ENCODE data around the gene SUCNR1.

Gene SUCNR1

DNA sequence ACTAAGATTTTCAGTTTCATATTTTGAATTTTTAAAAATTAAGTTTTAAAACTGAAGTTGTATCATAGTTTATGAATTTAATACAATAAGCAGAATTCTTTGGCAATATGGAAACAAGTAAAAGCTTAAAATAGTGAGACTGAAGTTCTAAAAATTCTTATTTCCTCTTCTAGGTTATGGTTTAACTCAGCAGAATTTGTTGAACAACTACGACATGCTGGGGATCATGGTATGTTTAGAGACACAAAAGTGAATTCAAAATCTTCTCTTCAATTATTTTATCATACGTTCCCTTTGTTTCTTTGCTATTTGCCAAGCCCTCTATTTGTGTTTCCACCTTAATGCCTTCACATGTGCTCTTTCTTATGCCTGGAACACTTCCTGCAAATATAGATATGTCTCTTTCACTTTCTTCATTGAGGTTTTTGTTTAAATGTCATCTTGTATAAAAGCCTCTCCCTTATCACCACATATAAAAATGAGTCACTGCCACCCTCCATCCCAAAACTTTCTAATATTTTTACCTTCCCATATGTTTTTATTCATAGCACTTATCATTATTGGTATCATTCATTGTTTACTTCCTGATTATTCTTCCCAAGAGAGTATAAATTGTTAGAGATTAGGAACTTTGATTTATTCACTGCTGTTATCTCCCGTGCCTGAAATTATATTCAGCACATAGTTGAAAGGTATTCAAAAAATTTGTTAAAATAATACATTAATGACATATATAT, 6.4 kb downstream of the SUCNR1 start:
- TF ChIP-seq, protein P1, sequence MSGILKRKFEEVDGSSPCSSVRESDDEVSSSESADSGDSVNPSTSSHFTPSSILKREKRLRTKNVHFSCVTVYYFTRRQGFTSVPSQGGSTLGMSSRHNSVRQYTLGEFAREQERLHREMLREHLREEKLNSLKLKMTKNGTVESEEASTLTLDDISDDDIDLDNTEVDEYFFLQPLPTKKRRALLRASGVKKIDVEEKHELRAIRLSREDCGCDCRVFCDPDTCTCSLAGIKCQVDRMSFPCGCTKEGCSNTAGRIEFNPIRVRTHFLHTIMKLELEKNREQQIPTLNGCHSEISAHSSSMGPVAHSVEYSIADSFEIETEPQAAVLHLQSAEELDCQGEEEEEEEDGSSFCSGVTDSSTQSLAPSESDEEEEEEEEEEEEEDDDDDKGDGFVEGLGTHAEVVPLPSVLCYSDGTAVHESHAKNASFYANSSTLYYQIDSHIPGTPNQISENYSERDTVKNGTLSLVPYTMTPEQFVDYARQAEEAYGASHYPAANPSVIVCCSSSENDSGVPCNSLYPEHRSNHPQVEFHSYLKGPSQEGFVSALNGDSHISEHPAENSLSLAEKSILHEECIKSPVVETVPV (CRISPR knock-in tag; IDR thresholded peaks at IDR 0.05): no peak
- TF ChIP-seq, protein P2, sequence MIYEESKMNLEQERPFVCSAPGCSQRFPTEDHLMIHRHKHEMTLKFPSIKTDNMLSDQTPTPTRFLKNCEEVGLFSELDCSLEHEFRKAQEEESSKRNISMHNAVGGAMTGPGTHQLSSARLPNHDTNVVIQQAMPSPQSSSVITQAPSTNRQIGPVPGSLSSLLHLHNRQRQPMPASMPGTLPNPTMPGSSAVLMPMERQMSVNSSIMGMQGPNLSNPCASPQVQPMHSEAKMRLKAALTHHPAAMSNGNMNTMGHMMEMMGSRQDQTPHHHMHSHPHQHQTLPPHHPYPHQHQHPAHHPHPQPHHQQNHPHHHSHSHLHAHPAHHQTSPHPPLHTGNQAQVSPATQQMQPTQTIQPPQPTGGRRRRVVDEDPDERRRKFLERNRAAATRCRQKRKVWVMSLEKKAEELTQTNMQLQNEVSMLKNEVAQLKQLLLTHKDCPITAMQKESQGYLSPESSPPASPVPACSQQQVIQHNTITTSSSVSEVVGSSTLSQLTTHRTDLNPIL (CRISPR knock-in tag; IDR thresholded peaks at IDR 0.05; ENCODE audit: low read depth): no peak
- TF ChIP-seq TCF4 (CRISPR knock-in tag; IDR thresholded peaks at IDR 0.05; ENCODE audit: borderline replicate concordance): no peak
- no peak for TF ChIP-seq ZNF8 (CRISPR knock-in tag; IDR thresholded peaks at IDR 0.05)
- TF ChIP-seq BACH2 (CRISPR knock-in tag; IDR thresholded peaks at IDR 0.05; ENCODE audit: borderline replicate concordance): no peak
- TF ChIP-seq TOX (CRISPR knock-in tag; IDR thresholded peaks at IDR 0.05; ENCODE audit: borderline replicate concordance): no peak
- TF ChIP-seq CSDC2 (CRISPR knock-in tag; IDR thresholded peaks at IDR 0.05): no peak
- no peak for TF ChIP-seq GLIS3 (CRISPR knock-in tag; IDR thresholded peaks at IDR 0.05)
- no peak for TF ChIP-seq ZNF70 (CRISPR knock-in tag; IDR thresholded peaks at IDR 0.05)
- no peak for TF ChIP-seq OSR1 (CRISPR knock-in tag; IDR thresholded peaks at IDR 0.05)
- TF ChIP-seq ZNF565 (CRISPR knock-in tag; conservative IDR thresholded peaks at IDR 0.05; ENCODE audit: low read depth): no peak
- TF ChIP-seq ISL1 (CRISPR knock-in tag; IDR thresholded peaks at IDR 0.05): no peak
- no peak for TF ChIP-seq ZFP30 (CRISPR knock-in tag; IDR thresholded peaks at IDR 0.05)
- TF ChIP-seq ARNTL (CRISPR knock-in tag; IDR thresholded peaks at IDR 0.05; ENCODE audit: borderline replicate concordance, low read depth): no peak
- TF ChIP-seq ESRRG (CRISPR knock-in tag; IDR thresholded peaks at IDR 0.05): no peak
- peak; percentile 45 for ATAC-seq

DNA sequence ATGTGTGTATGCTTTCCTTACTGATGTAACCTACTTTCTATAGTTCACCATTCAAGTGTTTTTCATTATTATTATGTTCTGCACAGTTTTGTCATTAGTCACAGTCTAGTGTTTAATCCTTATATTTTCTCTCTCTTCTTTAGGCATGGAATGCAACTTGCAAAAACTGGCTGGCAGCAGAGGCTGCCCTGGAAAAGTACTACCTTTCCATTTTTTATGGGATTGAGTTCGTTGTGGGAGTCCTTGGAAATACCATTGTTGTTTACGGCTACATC, 6.9 kb downstream of the SUCNR1 start:
- TF ChIP-seq PPARA (CRISPR knock-in tag; IDR thresholded peaks at IDR 0.05; ENCODE audit: borderline replicate concordance): no peak
- no peak for TF ChIP-seq ZNF565 (CRISPR knock-in tag; conservative IDR thresholded peaks at IDR 0.05; ENCODE audit: low read depth)
- no peak for TF ChIP-seq RARB (CRISPR knock-in tag; IDR thresholded peaks at IDR 0.05)
- no peak for TF ChIP-seq ZFP30 (CRISPR knock-in tag; IDR thresholded peaks at IDR 0.05)
- TF ChIP-seq ZNF70 (CRISPR knock-in tag; IDR thresholded peaks at IDR 0.05): no peak
- no peak for TF ChIP-seq ZC3H10 (CRISPR knock-in tag; IDR thresholded peaks at IDR 0.05)
- no peak for TF ChIP-seq BACH2 (CRISPR knock-in tag; IDR thresholded peaks at IDR 0.05; ENCODE audit: borderline replicate concordance)
- TF ChIP-seq, protein P3, sequence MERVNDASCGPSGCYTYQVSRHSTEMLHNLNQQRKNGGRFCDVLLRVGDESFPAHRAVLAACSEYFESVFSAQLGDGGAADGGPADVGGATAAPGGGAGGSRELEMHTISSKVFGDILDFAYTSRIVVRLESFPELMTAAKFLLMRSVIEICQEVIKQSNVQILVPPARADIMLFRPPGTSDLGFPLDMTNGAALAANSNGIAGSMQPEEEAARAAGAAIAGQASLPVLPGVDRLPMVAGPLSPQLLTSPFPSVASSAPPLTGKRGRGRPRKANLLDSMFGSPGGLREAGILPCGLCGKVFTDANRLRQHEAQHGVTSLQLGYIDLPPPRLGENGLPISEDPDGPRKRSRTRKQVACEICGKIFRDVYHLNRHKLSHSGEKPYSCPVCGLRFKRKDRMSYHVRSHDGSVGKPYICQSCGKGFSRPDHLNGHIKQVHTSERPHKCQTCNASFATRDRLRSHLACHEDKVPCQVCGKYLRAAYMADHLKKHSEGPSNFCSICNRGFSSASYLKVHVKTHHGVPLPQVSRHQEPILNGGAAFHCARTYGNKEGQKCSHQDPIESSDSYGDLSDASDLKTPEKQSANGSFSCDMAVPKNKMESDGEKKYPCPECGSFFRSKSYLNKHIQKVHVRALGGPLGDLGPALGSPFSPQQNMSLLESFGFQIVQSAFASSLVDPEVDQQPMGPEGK (CRISPR knock-in tag; IDR thresholded peaks at IDR 0.05; ENCODE audit: borderline replicate concordance): no peak
- no peak for TF ChIP-seq ARNTL (CRISPR knock-in tag; IDR thresholded peaks at IDR 0.05; ENCODE audit: borderline replicate concordance, low read depth)
- TF ChIP-seq, protein P1 (CRISPR knock-in tag; IDR thresholded peaks at IDR 0.05): no peak
- TF ChIP-seq CSDC2 (CRISPR knock-in tag; IDR thresholded peaks at IDR 0.05): no peak
- TF ChIP-seq ESRRG (CRISPR knock-in tag; IDR thresholded peaks at IDR 0.05): no peak
- no peak for TF ChIP-seq ZFP3 (CRISPR knock-in tag; IDR thresholded peaks at IDR 0.05)
- TF ChIP-seq ZNF8 (CRISPR knock-in tag; IDR thresholded peaks at IDR 0.05): no peak
- no peak for TF ChIP-seq TCF4 (CRISPR knock-in tag; IDR thresholded peaks at IDR 0.05; ENCODE audit: borderline replicate concordance)
- no peak for TF ChIP-seq OSR1 (CRISPR knock-in tag; IDR thresholded peaks at IDR 0.05)
- TF ChIP-seq TOX (CRISPR knock-in tag; IDR thresholded peaks at IDR 0.05; ENCODE audit: borderline replicate concordance): no peak
- TF ChIP-seq, protein P4, sequence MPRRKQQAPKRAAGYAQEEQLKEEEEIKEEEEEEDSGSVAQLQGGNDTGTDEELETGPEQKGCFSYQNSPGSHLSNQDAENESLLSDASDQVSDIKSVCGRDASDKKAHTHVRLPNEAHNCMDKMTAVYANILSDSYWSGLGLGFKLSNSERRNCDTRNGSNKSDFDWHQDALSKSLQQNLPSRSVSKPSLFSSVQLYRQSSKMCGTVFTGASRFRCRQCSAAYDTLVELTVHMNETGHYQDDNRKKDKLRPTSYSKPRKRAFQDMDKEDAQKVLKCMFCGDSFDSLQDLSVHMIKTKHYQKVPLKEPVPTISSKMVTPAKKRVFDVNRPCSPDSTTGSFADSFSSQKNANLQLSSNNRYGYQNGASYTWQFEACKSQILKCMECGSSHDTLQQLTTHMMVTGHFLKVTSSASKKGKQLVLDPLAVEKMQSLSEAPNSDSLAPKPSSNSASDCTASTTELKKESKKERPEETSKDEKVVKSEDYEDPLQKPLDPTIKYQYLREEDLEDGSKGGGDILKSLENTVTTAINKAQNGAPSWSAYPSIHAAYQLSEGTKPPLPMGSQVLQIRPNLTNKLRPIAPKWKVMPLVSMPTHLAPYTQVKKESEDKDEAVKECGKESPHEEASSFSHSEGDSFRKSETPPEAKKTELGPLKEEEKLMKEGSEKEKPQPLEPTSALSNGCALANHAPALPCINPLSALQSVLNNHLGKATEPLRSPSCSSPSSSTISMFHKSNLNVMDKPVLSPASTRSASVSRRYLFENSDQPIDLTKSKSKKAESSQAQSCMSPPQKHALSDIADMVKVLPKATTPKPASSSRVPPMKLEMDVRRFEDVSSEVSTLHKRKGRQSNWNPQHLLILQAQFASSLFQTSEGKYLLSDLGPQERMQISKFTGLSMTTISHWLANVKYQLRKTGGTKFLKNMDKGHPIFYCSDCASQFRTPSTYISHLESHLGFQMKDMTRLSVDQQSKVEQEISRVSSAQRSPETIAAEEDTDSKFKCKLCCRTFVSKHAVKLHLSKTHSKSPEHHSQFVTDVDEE (CRISPR knock-in tag; IDR thresholded peaks at IDR 0.05): no peak
- ATAC-seq: peak; percentile 65
